Left lung (tissue), 10 donors: ENCODE data around the gene XXYLT1. TPM values are rescaled to one million over a fixed set of nuclear protein-coding genes. Genes with fewer than 3 reads are reported as not detected.

ENCODE experiments used
- ATAC-seq: fragments of 200-7000 bp; cut with Tn5 transposase; one replicate; pipeline ENCODE4 v1.9.1; 2020; ENCODE audit warnings: moderate library complexity
- DNase-seq, 4 donors: peaks; one replicate each; pipeline ENCODE4 v3.0.0-alpha.2; 2013 to 2020
- H3K27ac ChIP-seq, 2 donors: fragments of 200-600 bp; sonication (generic) in 1 of 2; one replicate each; pipeline versions ENCODE4 v1.5.0 to v1.8.0; 2020 to 2021
- H3K27me3 ChIP-seq, 2 donors: fragments of 200-600 bp; sonication (generic) in 1 of 2; one replicate each; pipeline versions ENCODE4 v1.5.0 to v1.8.0; 2020 to 2021
- H3K36me3 ChIP-seq, 2 donors: fragments of 200-600 bp; sonication (generic) in 1 of 2; one replicate each; pipeline versions ENCODE4 v1.5.0 to v1.8.0; 2020 to 2021
- H3K4me1 ChIP-seq, 2 donors: fragments of 200-600 bp; one replicate each; pipeline ENCODE4 v1.8.0; 2021
- H3K4me3 ChIP-seq, 2 donors: fragments of 200-600 bp; sonication (generic) in 1 of 2; one replicate each; pipeline versions ENCODE4 v1.5.0 to v1.8.0; 2020 to 2021; ENCODE audit warnings: mild to moderate bottlenecking in 1 of 2
- H3K9me3 ChIP-seq, 2 donors: fragments of 200-600 bp; sonication (generic) in 1 of 2; one replicate each; pipeline versions ENCODE4 v1.5.0 to v1.8.0; 2020 to 2021
- CTCF ChIP-seq, 2 donors: fragments of 200-600 bp; sonication (generic) in 1 of 2; IDR thresholded peaks; one replicate each; pipeline versions ENCODE4 v1.5.0 to v1.8.0; 2021; ENCODE audit warnings: antibody characterized with exemption in 2 of 2
- intact Hi-C, 2 donors: fragments of 100-400 bp; cut with DNase I; formaldehyde crosslinking; loops; one replicate each; pipeline versions ENCODE4 v1.11.2 to v1.14.2; 2022
- polyA plus RNA-seq, 6 donors: library from polyadenylated mRNA; unstranded; fragments of 120-200 nt; gene quantifications; one replicate each; pipeline ENCODE4 v1.2.1, GENCODE V29; 2013; ENCODE audit not compliant: insufficient read length in 6 of 6
- total RNA-seq, 2 donors: library from RNA; stranded (reverse); fragmentation: NEBNext Ultra II Directional; extraction: Animal tissue kit (Norgen Biotek cat#: 25700); gene quantifications; one replicate each; pipeline ENCODE4 v1.2.1, GENCODE V29; 2021
- donor health status: DM: no; HTN: yes; CAD: no.
- donor health status: DM: no; HTN: no; CAD: no.

XXYLT1 gene
- total and polyA plus RNA-seq, 8 donors: 11.3 to 31.1 (median 25.5) TPM

GRCh38 chr3:195195321-195196209, 75.4 kb downstream of the XXYLT1 start:
- DNase-seq: no peak
- no peak for ATAC-seq
- Histone ChIP-seq H3K27ac (no peak overlapping the region), H3K4me1 (peaks cover 0 to 35% of the 10 kb centered on the region in 2 donors), H3K36me3 (no peaks in the 10 kb centered on the region), H3K9me3 (peaks cover 0 to 13% of the 10 kb centered on the region in 2 donors), H3K27me3 (no peaks in the 10 kb centered on the region), H3K4me3 (no peak overlapping the region)
- no peak for TF ChIP-seq CTCF (IDR thresholded peaks at IDR 0.05)
- intact Hi-C loops: no loop called here

- ATAC-seq (no peak), DNase-seq (no peak)
- no peak overlapping the region for H3K4me3 ChIP-seq
- no peaks in the 10 kb centered on the region for H3K27me3 ChIP-seq
- H3K9me3 ChIP-seq: peaks cover 0 to 18% of the 10 kb centered on the region in 2 donors
- no peak for TF ChIP-seq CTCF (IDR thresholded peaks at IDR 0.05)
- no peaks in the 10 kb centered on the region for H3K36me3 ChIP-seq
- H3K4me1 ChIP-seq: peaks cover 0 to 35% of the 10 kb centered on the region in 2 donors
- intact Hi-C loops: no loop called here
- H3K27ac ChIP-seq: no peak overlapping the region
Observed at GRCh38 chr3:195194559-195195206, 76.3 kb downstream of the XXYLT1 start.

- intact Hi-C loops: no loop called here
- Histone ChIP-seq H3K4me3 (no peak overlapping the region), H3K9me3 (peaks cover 0 to 18% of the 10 kb centered on the region in 2 donors), H3K27ac (no peak overlapping the region), H3K4me1 (peaks cover 8 to 22% of the 10 kb centered on the region in 2 donors), H3K36me3 (no peaks in the 10 kb centered on the region), H3K27me3 (no peaks in the 10 kb centered on the region)
- ATAC-seq: no peak
- no peak for DNase-seq
- TF ChIP-seq CTCF (IDR thresholded peaks at IDR 0.05): no peak
Observed at GRCh38 chr3:195191580-195191979, 79.4 kb downstream of the XXYLT1 start.

- ATAC-seq: no peak
- peaks cover 0 to 18% of the 10 kb centered on the region in 2 donors for H3K9me3 ChIP-seq
- no peak overlapping the region for H3K27ac ChIP-seq
- H3K27me3 ChIP-seq: no peaks in the 10 kb centered on the region
- DNase-seq: no peak
- H3K4me1 ChIP-seq: peaks cover 8 to 27% of the 10 kb centered on the region in 2 donors
- TF ChIP-seq CTCF (IDR thresholded peaks at IDR 0.05): no peak
- intact Hi-C loops: no loop called here
- H3K4me3 ChIP-seq: no peak overlapping the region
- H3K36me3 ChIP-seq: no peaks in the 10 kb centered on the region
Observed at GRCh38 chr3:195189821-195190220, 81.1 kb downstream of the XXYLT1 start.

- H3K27ac ChIP-seq: peak overlapping the region in 1 of 2 donors; percentile 51
- TF ChIP-seq CTCF (IDR thresholded peaks at IDR 0.05): no peak
- peaks cover 0 to 18% of the 10 kb centered on the region in 2 donors for H3K9me3 ChIP-seq
Observed at GRCh38 chr3:195188426-195188927, 82.5 kb downstream of the XXYLT1 start.

More at GRCh38 chr3:195188426-195188927, 82.5 kb downstream of the XXYLT1 start:
- intact Hi-C loops: no loop called here
- no peaks in the 10 kb centered on the region for H3K27me3 ChIP-seq
- H3K4me3 ChIP-seq: no peak overlapping the region
- no peaks in the 10 kb centered on the region for H3K36me3 ChIP-seq
- peaks cover 8 to 28% of the 10 kb centered on the region in 2 donors for H3K4me1 ChIP-seq
- peak; percentile 49 for ATAC-seq
- no peak for DNase-seq
